Gastroesophageal sphincter (tissue), 4 donors: ENCODE measurements around the gene UBR4. TPM values are rescaled to one million over a fixed set of nuclear protein-coding genes. Genes with fewer than 3 reads are reported as not detected.

Experiments
- ATAC-seq: fragments of 150-250 bp; one replicate; pipeline ENCODE4 v1.9.1; 2016; ENCODE audit warnings: mild to moderate bottlenecking, moderate library complexity
- H3K27ac ChIP-seq, 4 donors: fragments of 200-600 bp; sonication (generic) in 3 of 4; 1 replicate in 3 of 4; 2 replicates in 1 of 4; pipeline ENCODE4 v1.5.1; 2016 to 2019
- H3K27me3 ChIP-seq: fragments of 200-600 bp; sonication (generic); one replicate; pipeline ENCODE4 v1.5.1; 2019
- H3K36me3 ChIP-seq, 2 donors: fragments of 200-600 bp; sonication (generic); one replicate each; pipeline ENCODE4 v1.5.1; 2019; ENCODE audit warnings: control low read depth in 1 of 2
- H3K4me1 ChIP-seq, 3 donors: fragments of 200-600 bp; sonication (generic); 1 replicate in 2 of 3; 2 replicates in 1 of 3; pipeline ENCODE4 v1.5.1; 2016 to 2019; ENCODE audit warnings: control low read depth in 2 of 3
- H3K4me3 ChIP-seq, 2 donors: fragments of 200-600 bp; sonication (generic); one replicate each; pipeline ENCODE4 v1.5.1; 2019; ENCODE audit warnings: mild to moderate bottlenecking in 1 of 2, moderate library complexity in 1 of 2
- H3K9me3 ChIP-seq, 3 donors: fragments of 200-600 bp; sonication (generic); one replicate each; pipeline ENCODE4 v1.5.1; 2017 to 2019; ENCODE audit warnings: control low read depth in 2 of 3
- CTCF ChIP-seq, 4 experiments: fragments of 200-600 bp in 2 of 4; fragments of 450-650 bp in 2 of 4; sonication (generic) in 1 of 4; IDR thresholded peaks; one replicate each; pipeline ENCODE4 v1.5.1; 2017 to 2019; ENCODE audit warnings: antibody characterized with exemption in 4 of 4, mild to moderate bottlenecking in 2 of 4, moderate library complexity in 2 of 4
- EP300 ChIP-seq: sonication (generic); formaldehyde crosslinking; IDR thresholded peaks from one replicate; pipeline ENCODE4 v1.6.1; 2017; ENCODE audit warnings: antibody characterized with exemption, mild to moderate bottlenecking
- POLR2A ChIP-seq, 2 donors: fragments of 450-650 bp; IDR thresholded peaks; one replicate each; pipeline ENCODE4 v1.6.1; 2017; ENCODE audit warnings: antibody characterized with exemption in 2 of 2, mild to moderate bottlenecking in 2 of 2, moderate library complexity in 1 of 2
- POLR2AphosphoS5 ChIP-seq: sonication (generic); formaldehyde crosslinking; IDR thresholded peaks from one replicate; pipeline ENCODE4 v1.6.1; 2017; ENCODE audit warnings: antibody characterized with exemption
- WGBS, 2 donors: methylation state at CpG; one replicate each; pipeline ENCODE4 v1.1.5; 2018; ENCODE audit warnings: low coverage in 1 of 2; 5-methylcytosine and 5-hydroxymethylcytosine counted together
- total RNA-seq, 4 donors: library from RNA; depleted of rRNA; stranded (reverse); fragments of >200 nt; gene quantifications; one replicate each; pipeline ENCODE4 v1.1.0, GENCODE V29; 2016

UBR4 gene
- total RNA-seq, 4 donors from 2014 or later, result 79.3 to 200 (median 191) TPM

- peaks cover 65% of the 10 kb centered on the region for H3K27me3 ChIP-seq
- no peaks in the 10 kb centered on the region for H3K9me3 ChIP-seq
- ATAC-seq, result no peak
- H3K36me3 ChIP-seq, result no peaks in the 10 kb centered on the region
- H3K4me3 ChIP-seq, result no peak overlapping the region
- TF ChIP-seq EP300 (no peak), POLR2AphosphoS5 (no peak)
- no peaks in the 10 kb centered on the region for H3K4me1 ChIP-seq
- H3K27ac ChIP-seq, result no peak overlapping the region
- WGBS, 2 donors, result 57 to 100% methylated on average over 1 to 2 of the region's 4 CpGs
Measured at GRCh38 chr1:19040010-19040680, 169.9 kb downstream of the UBR4 start.

DNA sequence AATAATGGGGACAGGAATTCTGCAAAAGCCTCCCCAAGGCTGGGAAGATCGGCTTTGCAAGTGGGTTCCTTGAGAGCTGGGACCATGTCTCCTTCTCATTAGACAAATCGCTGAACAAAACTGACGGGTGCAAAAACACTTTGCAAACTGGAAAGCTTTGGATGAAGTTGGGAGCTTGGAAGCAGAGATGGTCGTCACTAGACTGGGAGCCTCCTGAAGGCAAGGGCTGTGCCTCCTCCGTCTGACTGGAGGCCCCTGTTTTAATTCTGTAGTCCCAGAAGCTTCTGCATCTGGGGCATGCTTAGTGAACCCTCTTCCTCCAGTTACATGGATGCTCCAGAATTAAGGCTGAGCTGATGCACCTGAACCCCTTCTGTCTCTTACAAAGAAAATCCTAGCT is 171.3 kb downstream of the UBR4 start:
- Histone ChIP-seq H3K27me3 (peaks cover 56% of the 10 kb centered on the region), H3K36me3 (no peaks in the 10 kb centered on the region), H3K9me3 (no peaks in the 10 kb centered on the region), H3K27ac (no peak overlapping the region), H3K4me3 (no peak overlapping the region), H3K4me1 (no peaks in the 10 kb centered on the region)
- no peak for ATAC-seq
- no peak for TF ChIP-seq POLR2AphosphoS5
- WGBS, 2 donors, result 83 to 94% methylated on average over 2 to 3 of the region's 5 CpGs

DNA sequence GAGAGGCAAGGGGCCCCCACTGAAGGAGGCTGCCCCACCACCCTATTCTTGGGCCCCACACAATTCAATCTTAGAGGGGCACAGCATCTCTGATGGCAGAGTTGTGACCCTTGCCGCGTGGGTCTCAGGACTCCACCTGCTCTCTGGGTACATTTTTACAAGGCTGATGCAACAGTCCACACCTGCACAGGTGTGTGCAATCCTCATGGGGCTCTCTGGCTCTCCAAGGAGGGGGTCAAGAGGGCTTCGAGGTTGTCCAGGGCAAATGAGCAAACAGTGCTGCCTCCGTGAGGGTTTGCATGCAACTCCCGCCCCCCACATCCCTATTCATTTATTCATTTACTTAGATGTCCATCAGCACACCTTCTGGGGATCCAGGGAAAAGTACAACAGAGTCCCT is 172.0 kb downstream of the UBR4 start:
- Histone ChIP-seq H3K27ac (no peak overlapping the region), H3K4me1 (no peaks in the 10 kb centered on the region), H3K27me3 (peaks cover 56% of the 10 kb centered on the region), H3K9me3 (no peaks in the 10 kb centered on the region), H3K36me3 (no peaks in the 10 kb centered on the region), H3K4me3 (no peak overlapping the region)
- WGBS, 2 donors, result 70% methylated on average over 2 of the region's 5 CpGs; no CpG with 5 or more reads in 1 of the 2 donors
- no peak for TF ChIP-seq POLR2AphosphoS5
- ATAC-seq, result no peak

GRCh38 chr1:19037659-19038058 is 172.4 kb downstream of the UBR4 start:
- Histone ChIP-seq H3K36me3 (no peaks in the 10 kb centered on the region), H3K4me3 (no peak overlapping the region), H3K27me3 (peaks cover 53% of the 10 kb centered on the region), H3K4me1 (no peaks in the 10 kb centered on the region), H3K27ac (no peak overlapping the region), H3K9me3 (no peaks in the 10 kb centered on the region)
- TF ChIP-seq CTCF (IDR thresholded peaks at IDR 0.05), result no peak
- no peak for TF ChIP-seq POLR2AphosphoS5
- TF ChIP-seq EP300, result no peak
- no peak for TF ChIP-seq POLR2A (IDR thresholded peaks at IDR 0.05)
- no peak for ATAC-seq
- WGBS, 2 donors, result 80% methylated on average over 1 of the region's 4 CpGs; no CpG with 5 or more reads in 1 of the 2 donors

- Histone ChIP-seq H3K4me1 (no peaks in the 10 kb centered on the region), H3K27ac (no peak overlapping the region), H3K9me3 (no peaks in the 10 kb centered on the region), H3K27me3 (peaks cover 46% of the 10 kb centered on the region), H3K36me3 (no peaks in the 10 kb centered on the region), H3K4me3 (no peak overlapping the region)
- no peak for ATAC-seq
- 86 to 95% methylated on average over 4 to 12 of the region's 15 CpGs for WGBS, 2 donors
- TF ChIP-seq EP300 (no peak), CTCF (IDR thresholded peaks at IDR 0.05) (no peak), POLR2AphosphoS5 (no peak), POLR2A (IDR thresholded peaks at IDR 0.05) (no peak)
Measured at GRCh38 chr1:19036813-19037605, 173.1 kb downstream of the UBR4 start.

- 54 to 90% methylated on average over 2 to 7 of the region's 17 CpGs for WGBS, 2 donors
- ATAC-seq, result no peak
Measured at GRCh38 chr1:19036041-19036812, 173.8 kb downstream of the UBR4 start.

More at GRCh38 chr1:19036041-19036812, 173.8 kb downstream of the UBR4 start:
- TF ChIP-seq CTCF (IDR thresholded peaks at IDR 0.05) (no peak), POLR2AphosphoS5 (no peak), POLR2A (IDR thresholded peaks at IDR 0.05) (no peak), EP300 (no peak)
- no peaks in the 10 kb centered on the region for H3K9me3 ChIP-seq
- no peaks in the 10 kb centered on the region for H3K36me3 ChIP-seq
- H3K27ac ChIP-seq, result no peak overlapping the region
- H3K27me3 ChIP-seq, result peaks cover 40% of the 10 kb centered on the region
- H3K4me3 ChIP-seq, result no peak overlapping the region
- H3K4me1 ChIP-seq, result no peaks in the 10 kb centered on the region
